DOHH2 (cell line): ENCODE measurements around the gene NR1H2.

Source experiments
- EZH2phosphoT487 ChIP-seq: fragments of 200-600 bp; sonication (generic); IDR thresholded peaks from 2 replicates; pipeline ENCODE4 v1.6.1; 2017; ENCODE audit warnings: borderline replicate concordance, mild to moderate bottlenecking, antibody characterized with exemption, low read length, moderate library complexity, mixed read lengths
- TF ChIP-seq, protein P1 (sequence below): fragments of 200-600 bp; sonication (generic); IDR thresholded peaks from one replicate; pipeline ENCODE4 v1.5.1; 2014; ENCODE audit warnings: antibody characterized with exemption, mild to moderate bottlenecking, low read depth, low read length; ENCODE audit not compliant: poor library complexity, severe bottlenecking

DNA sequence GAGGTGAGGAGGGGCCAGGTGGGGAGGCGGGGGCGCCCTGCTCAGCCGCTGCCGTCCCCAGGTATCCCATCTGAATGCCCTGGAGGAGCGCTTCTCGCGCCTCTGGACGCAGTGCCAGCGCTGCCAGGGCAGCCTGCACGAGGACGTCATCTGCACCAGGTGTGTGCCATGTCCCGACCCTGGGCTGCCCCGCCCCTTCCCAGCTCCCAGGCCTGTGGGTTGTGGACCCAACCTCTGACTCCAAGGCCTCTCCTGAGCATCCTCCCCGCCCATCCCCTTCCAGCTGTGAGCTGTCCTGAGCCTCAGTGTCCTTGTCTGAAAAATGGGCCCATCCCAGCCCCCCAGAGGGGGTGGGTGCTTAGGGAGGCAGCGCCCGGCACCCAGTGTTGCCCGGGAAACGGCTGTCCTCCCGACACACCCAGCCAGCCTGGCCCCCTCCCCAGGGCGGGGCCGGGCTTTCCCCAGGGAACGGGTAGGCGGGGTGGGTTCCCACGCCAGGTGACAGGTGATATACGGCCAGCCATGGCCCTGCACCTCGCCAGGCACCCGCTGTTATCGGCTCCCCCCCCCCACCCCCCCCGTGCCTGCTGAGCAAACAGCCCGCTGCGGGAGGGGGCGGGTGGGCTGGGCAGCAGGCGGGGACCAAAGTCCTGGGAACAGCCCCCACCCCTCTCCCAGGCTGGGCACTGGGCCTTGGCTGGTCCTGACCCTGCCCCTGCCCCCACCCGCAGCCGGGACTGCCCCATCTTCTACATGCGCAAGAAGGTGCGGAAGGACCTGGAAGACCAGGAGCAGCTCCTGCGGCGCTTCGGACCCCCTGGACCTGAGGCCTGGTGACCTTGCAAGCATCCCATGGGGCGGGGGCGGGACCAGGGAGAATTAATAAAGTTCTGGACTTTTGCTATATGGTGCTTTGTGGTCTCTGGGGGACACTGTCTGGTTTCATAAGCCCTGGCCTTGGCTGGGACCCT is 41.1 kb downstream of the NR1H2 start:
- TF ChIP-seq, protein P1, sequence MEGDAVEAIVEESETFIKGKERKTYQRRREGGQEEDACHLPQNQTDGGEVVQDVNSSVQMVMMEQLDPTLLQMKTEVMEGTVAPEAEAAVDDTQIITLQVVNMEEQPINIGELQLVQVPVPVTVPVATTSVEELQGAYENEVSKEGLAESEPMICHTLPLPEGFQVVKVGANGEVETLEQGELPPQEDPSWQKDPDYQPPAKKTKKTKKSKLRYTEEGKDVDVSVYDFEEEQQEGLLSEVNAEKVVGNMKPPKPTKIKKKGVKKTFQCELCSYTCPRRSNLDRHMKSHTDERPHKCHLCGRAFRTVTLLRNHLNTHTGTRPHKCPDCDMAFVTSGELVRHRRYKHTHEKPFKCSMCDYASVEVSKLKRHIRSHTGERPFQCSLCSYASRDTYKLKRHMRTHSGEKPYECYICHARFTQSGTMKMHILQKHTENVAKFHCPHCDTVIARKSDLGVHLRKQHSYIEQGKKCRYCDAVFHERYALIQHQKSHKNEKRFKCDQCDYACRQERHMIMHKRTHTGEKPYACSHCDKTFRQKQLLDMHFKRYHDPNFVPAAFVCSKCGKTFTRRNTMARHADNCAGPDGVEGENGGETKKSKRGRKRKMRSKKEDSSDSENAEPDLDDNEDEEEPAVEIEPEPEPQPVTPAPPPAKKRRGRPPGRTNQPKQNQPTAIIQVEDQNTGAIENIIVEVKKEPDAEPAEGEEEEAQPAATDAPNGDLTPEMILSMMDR: no peak
- TF ChIP-seq EZH2phosphoT487: no peak
